Measurements from ENCODE around the gene HOXB6.

The HOXB6 gene

DNA sequence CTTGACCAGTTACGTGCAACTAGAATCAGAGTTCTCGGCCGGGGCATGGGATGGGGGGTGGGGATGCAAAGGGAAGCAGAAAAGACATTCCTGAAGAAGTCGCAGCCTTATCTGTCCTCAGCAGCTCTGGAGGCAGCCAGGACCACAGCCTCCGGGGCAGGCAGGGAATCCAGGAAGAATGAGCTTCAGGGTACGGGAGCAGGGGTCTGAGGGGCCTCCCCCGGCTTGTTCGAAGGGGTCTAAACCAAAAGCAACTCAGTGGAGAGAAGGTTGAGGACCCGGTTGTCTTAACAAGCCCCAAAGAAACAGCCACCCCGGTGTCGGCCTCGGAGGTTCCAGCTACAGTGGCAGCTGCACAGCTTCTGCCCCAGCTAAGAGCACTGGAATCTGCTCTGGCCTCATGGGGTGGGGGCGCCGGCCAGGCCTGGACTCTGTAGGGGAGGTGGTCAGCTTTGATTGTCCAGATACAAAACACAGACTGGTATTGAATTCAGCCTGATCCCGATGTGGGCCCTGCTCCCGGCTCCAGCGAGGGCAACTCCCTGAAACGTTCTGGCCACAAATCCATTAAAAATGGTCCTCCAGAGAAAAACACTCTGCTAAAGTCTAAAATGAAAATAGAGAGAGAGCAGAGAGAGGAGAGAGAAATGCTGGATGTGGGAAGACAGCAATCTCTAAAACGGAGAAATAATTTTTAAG, 34.3 kb downstream of the HOXB6 start:
- Histone ChIP-seq H3K9ac (ENCODE audit: low read depth, low read length) (no peak overlapping the region), H4K20me1 (ENCODE audit: insufficient read depth, low read length) (no peaks in the 10 kb centered on the region)

DNA sequence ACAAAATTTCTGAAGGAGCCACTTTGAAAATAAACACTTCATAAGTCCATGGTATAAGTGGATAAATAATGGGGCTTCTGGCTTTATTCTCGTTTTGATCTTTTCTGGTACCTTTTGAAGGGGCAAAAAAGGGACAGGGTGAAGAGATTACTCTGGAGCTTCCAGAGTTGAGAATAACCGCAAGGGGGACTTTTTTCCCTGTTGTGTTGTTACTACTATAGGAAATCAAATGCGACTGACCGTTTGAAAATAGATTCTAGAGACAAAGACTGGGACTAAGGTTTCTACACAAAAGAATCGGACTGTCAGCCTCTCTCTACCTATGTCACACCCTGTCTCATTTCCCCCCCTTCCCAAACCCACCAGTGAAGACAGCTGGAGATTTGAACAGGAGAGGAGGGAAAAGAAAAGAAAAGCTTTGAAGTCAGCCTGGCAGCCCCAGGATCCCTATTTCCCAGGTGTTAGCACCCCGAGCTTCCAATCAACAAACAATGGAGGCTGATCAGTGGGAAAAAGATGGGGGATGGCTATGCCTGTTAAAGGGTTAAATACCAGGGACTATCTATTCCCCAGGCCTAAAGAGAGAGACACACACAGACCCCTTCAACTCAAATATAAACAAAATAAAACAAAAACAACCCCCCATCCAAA, 35.0 kb downstream of the HOXB6 start:
- TF ChIP-seq, protein P1, sequence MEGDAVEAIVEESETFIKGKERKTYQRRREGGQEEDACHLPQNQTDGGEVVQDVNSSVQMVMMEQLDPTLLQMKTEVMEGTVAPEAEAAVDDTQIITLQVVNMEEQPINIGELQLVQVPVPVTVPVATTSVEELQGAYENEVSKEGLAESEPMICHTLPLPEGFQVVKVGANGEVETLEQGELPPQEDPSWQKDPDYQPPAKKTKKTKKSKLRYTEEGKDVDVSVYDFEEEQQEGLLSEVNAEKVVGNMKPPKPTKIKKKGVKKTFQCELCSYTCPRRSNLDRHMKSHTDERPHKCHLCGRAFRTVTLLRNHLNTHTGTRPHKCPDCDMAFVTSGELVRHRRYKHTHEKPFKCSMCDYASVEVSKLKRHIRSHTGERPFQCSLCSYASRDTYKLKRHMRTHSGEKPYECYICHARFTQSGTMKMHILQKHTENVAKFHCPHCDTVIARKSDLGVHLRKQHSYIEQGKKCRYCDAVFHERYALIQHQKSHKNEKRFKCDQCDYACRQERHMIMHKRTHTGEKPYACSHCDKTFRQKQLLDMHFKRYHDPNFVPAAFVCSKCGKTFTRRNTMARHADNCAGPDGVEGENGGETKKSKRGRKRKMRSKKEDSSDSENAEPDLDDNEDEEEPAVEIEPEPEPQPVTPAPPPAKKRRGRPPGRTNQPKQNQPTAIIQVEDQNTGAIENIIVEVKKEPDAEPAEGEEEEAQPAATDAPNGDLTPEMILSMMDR (IDR thresholded peaks at IDR 0.05; ENCODE audit: borderline replicate concordance, extremely low read depth, low read length, poor library complexity, severe bottlenecking), result no peak
- no peak for TF ChIP-seq EZH2 (IDR thresholded peaks at IDR 0.05; ENCODE audit: borderline replicate concordance, low read depth, low read length, severe bottlenecking)
- no peaks in the 10 kb centered on the region for H3K79me2 ChIP-seq (ENCODE audit: insufficient read depth, low read length)
- no peak overlapping the region for H3K4me2 ChIP-seq (ENCODE audit: insufficient read depth, low read length)
- no peak overlapping the region for H3K27ac ChIP-seq (ENCODE audit: low read length)
- no peak overlapping the region for H2AFZ ChIP-seq (ENCODE audit: low read depth, low read length)
- ATAC-seq (ENCODE audit: insufficient read depth, low read depth) (no peak), DNase-seq (no peak)
- H3K4me3 ChIP-seq (ENCODE audit: low read depth in 1 of 2, low read length in 2 of 2), result no peak overlapping the region
- no peaks in the 10 kb centered on the region for H3K4me1 ChIP-seq (ENCODE audit: insufficient read depth, low read length)
- H3K27me3 ChIP-seq (ENCODE audit: insufficient read depth, low read length, poor library complexity), result peaks cover 49% of the 10 kb centered on the region
- no peaks in the 10 kb centered on the region for H3K9me3 ChIP-seq (ENCODE audit: insufficient read depth, low read length, severe bottlenecking)
- no peak overlapping the region for H3K9ac ChIP-seq (ENCODE audit: low read depth, low read length)
- H4K20me1 ChIP-seq (ENCODE audit: insufficient read depth, low read length), result no peaks in the 10 kb centered on the region
- H3K36me3 ChIP-seq (ENCODE audit: insufficient read depth, low read length), result no peaks in the 10 kb centered on the region

More for the DNA sequence above, 34.3 kb downstream of the HOXB6 start:
- Histone ChIP-seq H3K27me3 (ENCODE audit: insufficient read depth, low read length, poor library complexity) (peaks cover 49% of the 10 kb centered on the region), H2AFZ (ENCODE audit: low read depth, low read length) (no peak overlapping the region), H3K4me1 (ENCODE audit: insufficient read depth, low read length) (no peaks in the 10 kb centered on the region), H3K4me2 (ENCODE audit: insufficient read depth, low read length) (no peak overlapping the region), H3K4me3 (ENCODE audit: low read depth in 1 of 2, low read length in 2 of 2) (no peak overlapping the region), H3K36me3 (ENCODE audit: insufficient read depth, low read length) (no peaks in the 10 kb centered on the region), H3K27ac (ENCODE audit: low read length) (no peak overlapping the region), H3K79me2 (ENCODE audit: insufficient read depth, low read length) (no peaks in the 10 kb centered on the region), H3K9me3 (ENCODE audit: insufficient read depth, low read length, severe bottlenecking) (no peaks in the 10 kb centered on the region)
- no peak for TF ChIP-seq EZH2 (IDR thresholded peaks at IDR 0.05; ENCODE audit: borderline replicate concordance, low read depth, low read length, severe bottlenecking)
- TF ChIP-seq, protein P1 (IDR thresholded peaks at IDR 0.05; ENCODE audit: borderline replicate concordance, extremely low read depth, low read length, poor library complexity, severe bottlenecking), result no peak
- ATAC-seq (ENCODE audit: insufficient read depth, low read depth) (no peak), DNase-seq (no peak)

DNA sequence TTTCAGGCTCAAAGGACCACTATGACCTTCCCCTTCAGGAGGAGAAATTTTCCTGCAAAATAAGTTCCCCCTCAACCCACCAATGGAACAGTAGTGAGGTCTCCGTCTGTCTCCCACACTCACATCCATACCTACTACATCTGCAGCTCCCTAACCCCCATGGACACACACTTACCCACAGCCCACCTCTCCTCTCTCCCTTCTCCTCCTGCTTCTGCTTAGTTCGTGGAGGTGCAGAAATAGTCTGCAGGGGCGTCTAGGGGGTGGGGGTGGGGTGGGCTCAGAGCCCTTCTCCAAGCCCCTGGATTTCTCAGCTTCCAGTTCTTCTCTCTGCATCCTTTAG, 35.6 kb downstream of the HOXB6 start:
- Histone ChIP-seq H3K27ac (ENCODE audit: low read length) (no peak overlapping the region), H3K36me3 (ENCODE audit: insufficient read depth, low read length) (no peaks in the 10 kb centered on the region), H3K4me3 (ENCODE audit: low read depth in 1 of 2, low read length in 2 of 2) (no peak overlapping the region), H3K9ac (ENCODE audit: low read depth, low read length) (no peak overlapping the region), H3K4me2 (ENCODE audit: insufficient read depth, low read length) (no peak overlapping the region), H2AFZ (ENCODE audit: low read depth, low read length) (no peak overlapping the region), H3K4me1 (ENCODE audit: insufficient read depth, low read length) (no peaks in the 10 kb centered on the region), H3K9me3 (ENCODE audit: insufficient read depth, low read length, severe bottlenecking) (no peaks in the 10 kb centered on the region), H3K27me3 (ENCODE audit: insufficient read depth, low read length, poor library complexity) (peaks cover 44% of the 10 kb centered on the region), H4K20me1 (ENCODE audit: insufficient read depth, low read length) (no peaks in the 10 kb centered on the region), H3K79me2 (ENCODE audit: insufficient read depth, low read length) (no peaks in the 10 kb centered on the region)
- ATAC-seq (ENCODE audit: insufficient read depth, low read depth) (no peak), DNase-seq (no peak)
- TF ChIP-seq, protein P1 (IDR thresholded peaks at IDR 0.05; ENCODE audit: borderline replicate concordance, extremely low read depth, low read length, poor library complexity, severe bottlenecking), result no peak
- no peak for TF ChIP-seq EZH2 (IDR thresholded peaks at IDR 0.05; ENCODE audit: borderline replicate concordance, low read depth, low read length, severe bottlenecking)

Data from DND-41 (cell line).